NCI-H1105 (cell line): ENCODE results near the gene RPTOR.
A peak's percentile ranks its signal among the peaks of the same experiment; 100 is the strongest.
"Not testable (repeated sequence)": the region's sequence is repeated elsewhere in the genome, so short reads cannot be mapped to it uniquely, and the experiment has no call there.

Experiments
- DNase-seq: peaks from one replicate; lab custom pipeline; 2025; lab: John Stamatoyannopoulos, UW

The RPTOR gene

GRCh38 chr17:80746262-80746935 is 201.8 kb downstream of the RPTOR start:
- DNase-seq, result no peak

- DNase-seq, result no peak
Observed at GRCh38 chr17:80747469-80747868, 202.8 kb downstream of the RPTOR start.

GRCh38 chr17:80749611-80750010 is 205.0 kb downstream of the RPTOR start:
- no peak for DNase-seq

- DNase-seq, result no peak
Observed at GRCh38 chr17:80750263-80750662, 205.6 kb downstream of the RPTOR start.

- no peak for DNase-seq
Observed at GRCh38 chr17:80751070-80751945, 206.7 kb downstream of the RPTOR start.

- no peak for DNase-seq
Observed at GRCh38 chr17:80751946-80752581, 207.4 kb downstream of the RPTOR start.

GRCh38 chr17:80753685-80754345 is 209.2 kb downstream of the RPTOR start:
- DNase-seq, result no peak

GRCh38 chr17:80754846-80755245 is 210.2 kb downstream of the RPTOR start:
- DNase-seq, result no peak

GRCh38 chr17:80755650-80756405 is 211.2 kb downstream of the RPTOR start:
- no peak for DNase-seq

- no peak for DNase-seq
Observed at GRCh38 chr17:80758481-80759376, 214.1 kb downstream of the RPTOR start.

- no peak for DNase-seq
Observed at GRCh38 chr17:80759377-80759673, 214.7 kb downstream of the RPTOR start.

GRCh38 chr17:80760511-80760911 is 215.9 kb downstream of the RPTOR start:
- DNase-seq, result peak; percentile 80

- no peak for DNase-seq
Observed at GRCh38 chr17:80761110-80761871, 216.7 kb downstream of the RPTOR start.

- DNase-seq, result no peak
Observed at GRCh38 chr17:80762076-80762475, 217.4 kb downstream of the RPTOR start.

- DNase-seq, result no peak
Observed at GRCh38 chr17:80763293-80763867, 218.7 kb downstream of the RPTOR start.

- DNase-seq, result not testable (repeated sequence)
Observed at GRCh38 chr17:80764627-80765145, 220.0 kb downstream of the RPTOR start.

- DNase-seq, result no peak
Observed at GRCh38 chr17:80765241-80765961, 220.8 kb downstream of the RPTOR start.

GRCh38 chr17:80766290-80766855 is 221.7 kb downstream of the RPTOR start:
- no peak for DNase-seq
